Measurements from ENCODE around the gene ACTL10. TPM values are rescaled to one million over a fixed set of nuclear protein-coding genes. Genes with fewer than 3 reads are reported as not detected.
A peak's percentile ranks its signal among the peaks of the same experiment; 100 is the strongest.

ACTL10 gene
- total and polyA plus RNA-seq, 2 of the 4 experiments (the other 2 are of a cell fraction) = 0.18 to 0.43 TPM

GRCh38 chr20:33679758-33680485 lies 13.2 kb downstream of the ACTL10 start:
- ChIA-PET POLR2A (ENCODE audit: unreplicated experiment) (no interaction called here), CTCF (interaction anchor here (0.6 kb wide), 1 partner anchor 13 kb away, joined by 6 read pairs; the partner anchor contains the start of gene ACTL10)
- H2AFZ ChIP-seq (replicated peaks; ENCODE audit: low read length, poor library complexity) = no peak overlapping the region
- H2BK5ac ChIP-seq (ENCODE audit: low read depth, low read length, poor library complexity, severe bottlenecking) = no peak overlapping the region
- no peaks in the 10 kb centered on the region for H3K9me3 ChIP-seq (ENCODE audit: control insufficient read depth, insufficient read depth, low read length)
- no peak overlapping the region for H3K4ac ChIP-seq (ENCODE audit: low read depth, low read length)
- dilution Hi-C loops (cut with HindIII; ENCODE audit: low sequenced_read_pairs, unreplicated experiment) (no loop called here), in situ Hi-C loops (cut with MboI; ENCODE audit: low sequenced_read_pairs) (no loop called here), intact Hi-C loops (cut with micrococcal nuclease) (no loop called here)
- no peak overlapping the region for H2BK20ac ChIP-seq (ENCODE audit: low read depth, low read length)
- H3K14ac ChIP-seq (replicated peaks; ENCODE audit: low read depth, low read length) = no peak overlapping the region
- H2AK5ac ChIP-seq (ENCODE audit: low read depth, low read length) = no peak overlapping the region
- H3K4me2 ChIP-seq (ENCODE audit: low read depth, low read length) = no peak overlapping the region
- no peak for DNase-seq
- no peak overlapping the region for H3K56ac ChIP-seq (ENCODE audit: extremely low read depth, insufficient read depth, low read length)
- no peak overlapping the region for H3K18ac ChIP-seq (ENCODE audit: low read depth, low read length)
- H4K8ac ChIP-seq (ENCODE audit: low read depth in 2 of 2, low read length in 2 of 2) = no peak overlapping the region
- no peak overlapping the region for H3K4me3 ChIP-seq (ENCODE audit: insufficient read depth, low read depth, low read length)
- peaks cover 7 to 55% of the 10 kb centered on the region in 2 experiments; a peak in 2 of 4 replicates for H3K79me1 ChIP-seq (ENCODE audit: low read depth in 1 of 2, low read length in 2 of 2)
- H3K4me1 ChIP-seq (ENCODE audit: control insufficient read depth, insufficient read depth, low read length) = peaks cover 10% of the 10 kb centered on the region
- no TSS peak for BruUV-seq (replicated peaks)
- H3K9ac ChIP-seq (ENCODE audit: low read depth, low read length) = no peak overlapping the region
- H3K23ac ChIP-seq (ENCODE audit: low read depth, low read length) = no peak overlapping the region
- peaks cover 23% of the 10 kb centered on the region for H3K9me1 ChIP-seq (ENCODE audit: insufficient read depth, low read length)
- no peaks in the 10 kb centered on the region for H3K27me3 ChIP-seq (ENCODE audit: control insufficient read depth, insufficient read depth, low read length)
- H2BK15ac ChIP-seq (ENCODE audit: low read depth, low read length) = no peak overlapping the region
- 89% methylated on average over 4 of the region's 20 CpGs; no CpG with 5 or more reads in 1 of the 2 experiments for WGBS, 2 experiments (ENCODE audit: extremely low coverage in 2 of 2, insufficient read length in 1 of 2)
- H2BK120ac ChIP-seq (ENCODE audit: low read depth, low read length) = no peak overlapping the region
- H4K5ac ChIP-seq (ENCODE audit: low read depth, low read length) = no peak overlapping the region
- no peak for ATAC-seq (ENCODE audit: low read depth)
- H4K91ac ChIP-seq (ENCODE audit: insufficient read depth, low read depth, low read length) = no peak overlapping the region
- H4K20me1 ChIP-seq (ENCODE audit: insufficient read depth, low read length) = peaks cover 24% of the 10 kb centered on the region
- H3K27ac ChIP-seq (ENCODE audit: insufficient read depth, low read length) = no peak overlapping the region
- peak overlapping the region; percentile 74 for H2AK9ac ChIP-seq (replicated peaks; ENCODE audit: low read depth, low read length, poor library complexity)
- TF ChIP-seq SMC3 (IDR thresholded peaks at IDR 0.05; ENCODE audit: low read depth, low read length) = no peak
- no peak for TF ChIP-seq MXI1 (IDR thresholded peaks at IDR 0.05; ENCODE audit: borderline replicate concordance, low read depth, low read length)
- TF ChIP-seq, protein P1, sequence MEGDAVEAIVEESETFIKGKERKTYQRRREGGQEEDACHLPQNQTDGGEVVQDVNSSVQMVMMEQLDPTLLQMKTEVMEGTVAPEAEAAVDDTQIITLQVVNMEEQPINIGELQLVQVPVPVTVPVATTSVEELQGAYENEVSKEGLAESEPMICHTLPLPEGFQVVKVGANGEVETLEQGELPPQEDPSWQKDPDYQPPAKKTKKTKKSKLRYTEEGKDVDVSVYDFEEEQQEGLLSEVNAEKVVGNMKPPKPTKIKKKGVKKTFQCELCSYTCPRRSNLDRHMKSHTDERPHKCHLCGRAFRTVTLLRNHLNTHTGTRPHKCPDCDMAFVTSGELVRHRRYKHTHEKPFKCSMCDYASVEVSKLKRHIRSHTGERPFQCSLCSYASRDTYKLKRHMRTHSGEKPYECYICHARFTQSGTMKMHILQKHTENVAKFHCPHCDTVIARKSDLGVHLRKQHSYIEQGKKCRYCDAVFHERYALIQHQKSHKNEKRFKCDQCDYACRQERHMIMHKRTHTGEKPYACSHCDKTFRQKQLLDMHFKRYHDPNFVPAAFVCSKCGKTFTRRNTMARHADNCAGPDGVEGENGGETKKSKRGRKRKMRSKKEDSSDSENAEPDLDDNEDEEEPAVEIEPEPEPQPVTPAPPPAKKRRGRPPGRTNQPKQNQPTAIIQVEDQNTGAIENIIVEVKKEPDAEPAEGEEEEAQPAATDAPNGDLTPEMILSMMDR (conservative IDR thresholded peaks at IDR 0.05; ENCODE audit: low read depth, low read length) = no peak
- no peak for TF ChIP-seq RCOR1 (IDR thresholded peaks at IDR 0.05; ENCODE audit: insufficient replicate concordance, low read length)
- no peak for TF ChIP-seq RAD21 (IDR thresholded peaks at IDR 0.05; ENCODE audit: low read length)
- no peak for TF ChIP-seq RFX5 (IDR thresholded peaks at IDR 0.05; ENCODE audit: low read depth, low read length)
- no peak for TF ChIP-seq NFE2L2 (IDR thresholded peaks at IDR 0.05; ENCODE audit: low read depth, low read length)
- no peak for TF ChIP-seq CEBPB (IDR thresholded peaks at IDR 0.05; ENCODE audit: low read depth, low read length)
- TF ChIP-seq MAZ (IDR thresholded peaks at IDR 0.05; ENCODE audit: borderline replicate concordance, low read depth, low read length) = no peak
- no peak for TF ChIP-seq POLR2A (IDR thresholded peaks at IDR 0.05; ENCODE audit: low read depth, low read length)
- no peak for TF ChIP-seq FOS (IDR thresholded peaks at IDR 0.05; ENCODE audit: low read depth, low read length)
- TF ChIP-seq MAFK (IDR thresholded peaks at IDR 0.05; ENCODE audit: low read depth, low read length) = no peak
- no peak for TF ChIP-seq BHLHE40 (IDR thresholded peaks at IDR 0.05; ENCODE audit: low read depth, low read length)
- TF ChIP-seq, protein P2, sequence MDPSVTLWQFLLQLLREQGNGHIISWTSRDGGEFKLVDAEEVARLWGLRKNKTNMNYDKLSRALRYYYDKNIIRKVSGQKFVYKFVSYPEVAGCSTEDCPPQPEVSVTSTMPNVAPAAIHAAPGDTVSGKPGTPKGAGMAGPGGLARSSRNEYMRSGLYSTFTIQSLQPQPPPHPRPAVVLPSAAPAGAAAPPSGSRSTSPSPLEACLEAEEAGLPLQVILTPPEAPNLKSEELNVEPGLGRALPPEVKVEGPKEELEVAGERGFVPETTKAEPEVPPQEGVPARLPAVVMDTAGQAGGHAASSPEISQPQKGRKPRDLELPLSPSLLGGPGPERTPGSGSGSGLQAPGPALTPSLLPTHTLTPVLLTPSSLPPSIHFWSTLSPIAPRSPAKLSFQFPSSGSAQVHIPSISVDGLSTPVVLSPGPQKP (IDR thresholded peaks at IDR 0.05; ENCODE audit: borderline replicate concordance, low read depth, low read length) = no peak
- TF ChIP-seq, protein P3, sequence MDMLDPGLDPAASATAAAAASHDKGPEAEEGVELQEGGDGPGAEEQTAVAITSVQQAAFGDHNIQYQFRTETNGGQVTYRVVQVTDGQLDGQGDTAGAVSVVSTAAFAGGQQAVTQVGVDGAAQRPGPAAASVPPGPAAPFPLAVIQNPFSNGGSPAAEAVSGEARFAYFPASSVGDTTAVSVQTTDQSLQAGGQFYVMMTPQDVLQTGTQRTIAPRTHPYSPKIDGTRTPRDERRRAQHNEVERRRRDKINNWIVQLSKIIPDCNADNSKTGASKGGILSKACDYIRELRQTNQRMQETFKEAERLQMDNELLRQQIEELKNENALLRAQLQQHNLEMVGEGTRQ (IDR thresholded peaks at IDR 0.05; ENCODE audit: low read depth, low read length) = no peak
- TF ChIP-seq CHD1 (IDR thresholded peaks at IDR 0.05; ENCODE audit: low read depth, low read length) = no peak
- no peaks in the 10 kb centered on the region; the same call in 1 of the 2 replicates for H3K36me3 ChIP-seq (ENCODE audit: control insufficient read depth, insufficient read depth, low read length)
